Gastroesophageal sphincter (tissue), 3 donors: ENCODE results near the gene DNLZ.
"Not testable (repeated sequence)": the region's sequence is repeated elsewhere in the genome, so short reads cannot be mapped to it uniquely, and the experiment has no call there.

Experiments used
- CTCF ChIP-seq, 4 experiments: fragments of 200-600 bp in 2 of 4; fragments of 450-650 bp in 2 of 4; sonication (generic) in 1 of 4; IDR thresholded peaks; one replicate each; pipeline ENCODE4 v1.5.1; 2017 to 2019; ENCODE audit warnings: antibody characterized with exemption in 4 of 4, mild to moderate bottlenecking in 2 of 4, moderate library complexity in 2 of 4
- EP300 ChIP-seq: sonication (generic); formaldehyde crosslinking; IDR thresholded peaks from one replicate; pipeline ENCODE4 v1.6.1; 2017; ENCODE audit warnings: antibody characterized with exemption, mild to moderate bottlenecking
- POLR2A ChIP-seq, 2 donors: fragments of 450-650 bp; IDR thresholded peaks; one replicate each; pipeline ENCODE4 v1.6.1; 2017; ENCODE audit warnings: antibody characterized with exemption in 2 of 2, mild to moderate bottlenecking in 2 of 2, moderate library complexity in 1 of 2

- TF ChIP-seq POLR2A (IDR thresholded peaks at IDR 0.05); CTCF (IDR thresholded peaks at IDR 0.05); EP300: not testable (repeated sequence)
These were observed 42.4 kb upstream of the DNLZ start for GRCh38 chr9:136405904-136406303.
